PC-9 (cell line): Measurements from ENCODE around the gene RFLNA. TPM values are rescaled to one million over a fixed set of nuclear protein-coding genes. Genes with fewer than 3 reads are reported as not detected.

ENCODE experiments used
- BruUV-seq: library from RNA; stranded (reverse); fragments of 400-500 nt; replicated peaks from 2 replicates; lab custom pipeline; 2021; lab: Mats Ljungman, UMichigan
- CTCF ChIA-PET: fragments of 300-600 bp; sonication (Branson Sonifier 250); formaldehyde crosslinking; loops from one replicate; lab custom pipeline; 2022; ENCODE audit warnings: antibody characterized with exemption; lab: Charles Lee
- POLR2A ChIA-PET: fragments of 300-600 bp; sonication (Branson Sonifier 250); formaldehyde crosslinking; loops from one replicate; lab custom pipeline; 2022; ENCODE audit warnings: antibody characterized with exemption; ENCODE audit not compliant: unreplicated experiment; lab: Charles Lee
- DNase-seq, 2 experiments: peaks; one replicate each; pipeline versions ENCODE4 v3.0.0 to v3.0.0-alpha.2; 2015 to 2022; ENCODE audit warnings: mixed read lengths in 1 of 2
- H2AFZ ChIP-seq: fragments of 200-600 bp; sonication (generic); 2 replicates; pipeline ENCODE4 v1.8.1; 2017; ENCODE audit warnings: antibody characterized with exemption
- H3F3A ChIP-seq: fragments of 200-600 bp; sonication (generic); 2 replicates; pipeline ENCODE4 v1.8.1; 2017; ENCODE audit warnings: antibody characterized with exemption, mild to moderate bottlenecking, low read depth; ENCODE audit not compliant: insufficient read depth
- H3K27ac ChIP-seq: fragments of 200-600 bp; sonication (generic); 2 replicates; pipeline ENCODE4 v1.6.1; 2016; ENCODE audit warnings: mixed run types
- H3K27me3 ChIP-seq: fragments of 200-600 bp; sonication (generic); 2 replicates; pipeline ENCODE4 v1.6.1; 2016; ENCODE audit warnings: low read depth, mixed run types; ENCODE audit not compliant: insufficient read depth
- H3K36me3 ChIP-seq: fragments of 200-600 bp; sonication (generic); 2 replicates; pipeline ENCODE4 v1.6.1; 2016; ENCODE audit warnings: low read depth, mixed run types
- H3K4me1 ChIP-seq: fragments of 200-600 bp; sonication (generic); replicated peaks from 2 replicates; pipeline ENCODE4 v1.6.1; 2016; ENCODE audit warnings: mixed run types; ENCODE audit not compliant: insufficient read depth
- H3K4me2 ChIP-seq: fragments of 200-600 bp; sonication (generic); 2 replicates; pipeline ENCODE4 v1.6.1; 2017; ENCODE audit warnings: mixed run types
- H3K4me3 ChIP-seq: fragments of 200-600 bp; sonication (generic); 2 replicates; pipeline ENCODE4 v1.6.1; 2016; ENCODE audit warnings: mixed run types
- H3K79me2 ChIP-seq: fragments of 200-600 bp; sonication (generic); 2 replicates; pipeline ENCODE4 v1.6.1; 2017; ENCODE audit warnings: low read depth, mixed run types
- H3K9me2 ChIP-seq: fragments of 200-600 bp; sonication (generic); 2 replicates; pipeline ENCODE4 v1.8.1; 2017; ENCODE audit warnings: mild to moderate bottlenecking; ENCODE audit not compliant: insufficient read depth
- H3K9me3 ChIP-seq: fragments of 200-600 bp; sonication (generic); 2 replicates; pipeline ENCODE4 v1.8.1; 2016; ENCODE audit warnings: low read depth; ENCODE audit not compliant: insufficient read depth
- H4K20me1 ChIP-seq: fragments of 200-600 bp; sonication (generic); 2 replicates; pipeline ENCODE4 v1.8.1; 2017; ENCODE audit not compliant: insufficient read depth
- EZH2 ChIP-seq: fragments of 200-600 bp; sonication (generic); IDR thresholded peaks from 2 replicates; pipeline ENCODE4 v1.8.0; 2017; ENCODE audit warnings: antibody characterized with exemption, low read depth
- intact Hi-C: fragments of 100-400 bp; cut with micrococcal nuclease; formaldehyde crosslinking; loops from one replicate; pipeline ENCODE4 v1.10.0; 2022; ENCODE audit not compliant: unreplicated experiment
- total RNA-seq: library from RNA; stranded (reverse); gene quantifications from 2 replicates; pipeline ENCODE4 v1.2.3, GENCODE V29; 2021
- TF ChIP-seq, protein P1 (sequence below): fragments of 200-600 bp; sonication (generic); conservative IDR thresholded peaks from 2 replicates; pipeline ENCODE4 v1.6.1; 2017; ENCODE audit warnings: mixed run types, antibody characterized with exemption, mild to moderate bottlenecking, moderate library complexity

RFLNA gene
- total RNA-seq, 1 experiment from 2014 or later: not detected

DNA sequence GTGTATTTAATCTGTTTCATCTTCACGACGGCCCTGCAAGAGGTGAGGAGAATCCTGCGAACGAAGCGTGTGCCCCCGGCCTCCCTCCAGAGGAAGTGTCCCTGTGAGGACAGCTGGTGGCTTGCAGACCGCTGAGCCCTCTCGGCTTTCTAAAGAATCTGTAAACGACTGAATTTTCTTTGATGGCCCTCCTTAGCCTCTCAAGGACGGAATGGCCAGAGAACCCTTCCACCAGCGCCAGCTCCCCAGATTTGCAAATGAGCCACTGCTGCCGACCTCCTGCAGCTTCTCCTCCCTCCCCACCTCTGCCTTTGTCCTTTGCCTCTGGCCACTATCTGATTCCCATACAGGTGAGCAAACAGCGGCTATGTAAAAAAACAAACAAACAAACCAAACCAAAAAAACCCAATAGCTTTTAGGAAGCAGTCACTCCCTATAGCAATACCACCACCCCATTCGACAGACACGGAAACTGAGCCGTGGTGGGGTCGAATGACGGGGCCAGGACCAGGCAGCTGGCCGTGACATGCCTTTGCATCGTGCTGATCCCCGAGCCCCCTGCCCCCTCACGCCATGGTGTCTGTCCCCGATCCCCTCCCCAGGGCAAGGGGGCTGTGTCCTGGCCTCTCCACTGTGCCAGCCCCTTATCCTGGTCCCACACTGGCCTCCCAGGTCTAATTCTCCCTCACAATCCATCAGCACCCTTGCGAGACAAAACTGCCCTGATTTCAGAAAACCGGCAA is 23.6 kb downstream of the RFLNA start:
- BruUV-seq: no TSS peak
- TF ChIP-seq EZH2: no peak
- TF ChIP-seq, protein P1, sequence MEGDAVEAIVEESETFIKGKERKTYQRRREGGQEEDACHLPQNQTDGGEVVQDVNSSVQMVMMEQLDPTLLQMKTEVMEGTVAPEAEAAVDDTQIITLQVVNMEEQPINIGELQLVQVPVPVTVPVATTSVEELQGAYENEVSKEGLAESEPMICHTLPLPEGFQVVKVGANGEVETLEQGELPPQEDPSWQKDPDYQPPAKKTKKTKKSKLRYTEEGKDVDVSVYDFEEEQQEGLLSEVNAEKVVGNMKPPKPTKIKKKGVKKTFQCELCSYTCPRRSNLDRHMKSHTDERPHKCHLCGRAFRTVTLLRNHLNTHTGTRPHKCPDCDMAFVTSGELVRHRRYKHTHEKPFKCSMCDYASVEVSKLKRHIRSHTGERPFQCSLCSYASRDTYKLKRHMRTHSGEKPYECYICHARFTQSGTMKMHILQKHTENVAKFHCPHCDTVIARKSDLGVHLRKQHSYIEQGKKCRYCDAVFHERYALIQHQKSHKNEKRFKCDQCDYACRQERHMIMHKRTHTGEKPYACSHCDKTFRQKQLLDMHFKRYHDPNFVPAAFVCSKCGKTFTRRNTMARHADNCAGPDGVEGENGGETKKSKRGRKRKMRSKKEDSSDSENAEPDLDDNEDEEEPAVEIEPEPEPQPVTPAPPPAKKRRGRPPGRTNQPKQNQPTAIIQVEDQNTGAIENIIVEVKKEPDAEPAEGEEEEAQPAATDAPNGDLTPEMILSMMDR: no peak
- ChIA-PET CTCF (no interaction called here), POLR2A (interaction anchor here (0.5 kb wide), 1 partner anchor 582 kb away, joined by 3 read pairs; no protein-coding TSS in a partner anchor)
- intact Hi-C loops: no loop called here
- Histone ChIP-seq H4K20me1 (peaks cover 6% of the 10 kb centered on the region), H2AFZ (no peak overlapping the region), H3K79me2 (no peaks in the 10 kb centered on the region), H3K4me2 (no peak overlapping the region), H3K9me2 (no peaks in the 10 kb centered on the region), H3K9me3 (no peaks in the 10 kb centered on the region), H3K27ac (no peak overlapping the region), H3K4me3 (no peak overlapping the region), H3F3A (peaks cover 17% of the 10 kb centered on the region; the same call in 1 of the 2 replicates), H3K36me3 (peaks cover under 1% of the 10 kb centered on the region; the same call in 1 of the 2 replicates), H3K4me1 (no peaks in the 10 kb centered on the region), H3K27me3 (peaks cover 26% of the 10 kb centered on the region)
- DNase-seq: no peak

DNA sequence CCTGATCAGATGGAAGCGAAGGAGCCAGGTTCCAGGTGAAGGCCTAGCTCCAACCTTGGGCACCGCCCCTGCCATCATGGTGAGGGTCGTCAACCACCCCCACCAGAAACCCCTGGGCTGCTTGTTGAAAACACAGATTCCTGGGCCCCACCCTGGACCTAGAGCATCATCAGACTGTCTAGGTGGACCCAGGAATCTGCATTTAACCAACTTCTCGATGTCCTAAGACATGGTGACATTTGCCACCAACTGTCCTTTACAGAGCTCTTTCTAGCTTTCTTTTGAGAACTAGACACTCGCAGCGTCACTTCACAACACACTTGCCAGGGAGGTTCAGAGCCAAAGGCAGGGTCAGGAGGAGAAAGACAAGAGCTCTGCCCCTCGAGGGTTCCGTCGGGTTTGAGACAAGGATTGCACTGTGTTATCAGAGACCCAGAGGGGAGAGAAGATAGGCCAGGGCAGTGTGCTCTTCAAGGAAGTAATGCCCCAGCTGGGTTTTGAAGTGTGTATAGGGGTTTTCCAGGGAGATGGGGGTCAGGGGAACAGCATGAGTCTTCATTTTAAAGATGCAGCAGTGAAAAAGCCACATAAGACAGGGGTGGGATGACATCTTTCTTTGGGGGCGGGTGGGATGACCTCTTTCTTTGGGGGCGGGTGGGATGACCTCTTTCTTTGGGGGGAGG is 24.6 kb downstream of the RFLNA start:
- Histone ChIP-seq H2AFZ (no peak overlapping the region), H3F3A (peaks cover 28% of the 10 kb centered on the region; the same call in 1 of the 2 replicates), H3K4me1 (no peaks in the 10 kb centered on the region), H3K79me2 (no peaks in the 10 kb centered on the region), H3K4me3 (no peak overlapping the region), H3K36me3 (peaks cover 11% of the 10 kb centered on the region; the same call in 1 of the 2 replicates), H3K4me2 (no peak overlapping the region), H3K27ac (no peak overlapping the region), H3K9me3 (peaks cover 5% of the 10 kb centered on the region), H3K27me3 (peaks cover 16% of the 10 kb centered on the region), H3K9me2 (no peaks in the 10 kb centered on the region), H4K20me1 (peaks cover 6% of the 10 kb centered on the region)
- BruUV-seq: no TSS peak
- no peak for TF ChIP-seq EZH2
- TF ChIP-seq, protein P1: no peak
- DNase-seq: no peak
- CTCF ChIA-PET: no interaction called here
- POLR2A ChIA-PET: interaction anchor here (0.5 kb wide), 1 partner anchor 106 kb away, joined by 4 read pairs; no protein-coding TSS in a partner anchor
- intact Hi-C loops: loop anchor here (5.0 kb wide), 1 partner anchor 282 kb away; no protein-coding TSS in a partner anchor

DNA sequence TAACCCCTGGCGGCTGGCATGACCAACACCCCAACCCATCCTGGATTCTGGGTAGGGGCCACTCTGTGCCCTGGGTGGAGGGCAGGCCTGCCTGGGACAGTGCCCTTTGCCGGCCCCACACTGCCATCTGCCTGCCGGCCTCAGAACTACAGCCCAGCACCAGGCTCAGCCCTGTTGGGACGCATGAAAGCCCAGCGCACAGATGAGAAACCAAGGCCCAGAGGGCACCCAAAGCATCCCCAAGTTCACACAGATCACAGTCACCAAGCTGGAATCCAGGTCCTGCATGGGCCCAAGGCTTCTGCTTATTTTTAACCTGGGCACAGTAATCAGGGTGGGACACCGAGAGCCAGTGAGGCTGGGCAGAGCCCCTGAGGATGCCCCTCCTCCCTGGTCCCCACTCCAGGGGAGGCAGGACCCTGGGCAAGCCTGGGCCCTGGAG is 26.2 kb downstream of the RFLNA start:
- no TSS peak for BruUV-seq
- TF ChIP-seq, protein P1: peak; percentile 94
- no peak for TF ChIP-seq EZH2
- peaks cover 34% of the 10 kb centered on the region; the same call in 1 of the 2 replicates for H3F3A ChIP-seq
- no peaks in the 10 kb centered on the region for H3K4me1 ChIP-seq
- no peak overlapping the region for H3K27ac ChIP-seq
- H3K27me3 ChIP-seq: 0 out of 2 replicates have a peak, but pooled peaks cover 6% of the 10 kb centered on the region
- DNase-seq: peak in 1 of 2 experiments; percentile 69
- no peak overlapping the region for H3K4me3 ChIP-seq
- ChIA-PET CTCF (interaction anchor here (0.7 kb wide), 1 partner anchor 18 kb away, joined by 3 read pairs; no protein-coding TSS in a partner anchor), POLR2A (no interaction called here)
- peaks cover 6% of the 10 kb centered on the region for H4K20me1 ChIP-seq
- H3K36me3 ChIP-seq: peaks cover 13% of the 10 kb centered on the region; the same call in 1 of the 2 replicates
- H3K9me3 ChIP-seq: peaks cover 5% of the 10 kb centered on the region
- intact Hi-C loops: loop anchor here (5.0 kb wide), 1 partner anchor 284 kb away; no protein-coding TSS in a partner anchor
- H3K4me2 ChIP-seq: no peak overlapping the region
- no peak overlapping the region for H2AFZ ChIP-seq
- no peaks in the 10 kb centered on the region for H3K9me2 ChIP-seq
- H3K79me2 ChIP-seq: no peaks in the 10 kb centered on the region
